Right renal pelvis (tissue), 4 donors: Measurements from ENCODE around the gene SPAG16. TPM values are rescaled to one million over a fixed set of nuclear protein-coding genes. Genes with fewer than 3 reads are reported as not detected.
"Not testable (repeated sequence)": the region's sequence is repeated elsewhere in the genome, so short reads cannot be mapped to it uniquely, and the experiment has no call there.

Experiments
- DNase-seq, 4 donors: peaks; one replicate each; pipeline ENCODE4 v3.0.0-alpha.2; 2013; ENCODE audit warnings: low read depth in 4 of 4, low spot score in 3 of 4, missing footprints in 1 of 4
- polyA plus RNA-seq, 4 donors: library from polyadenylated mRNA; unstranded; fragments of 120-200 nt; gene quantifications; one replicate each; pipeline ENCODE4 v1.2.1, GENCODE V29; 2013; ENCODE audit not compliant: insufficient read length in 4 of 4

SPAG16 gene
- polyA plus RNA-seq, 4 donors: 62.9 to 72.8 (median 70.0) TPM

DNA sequence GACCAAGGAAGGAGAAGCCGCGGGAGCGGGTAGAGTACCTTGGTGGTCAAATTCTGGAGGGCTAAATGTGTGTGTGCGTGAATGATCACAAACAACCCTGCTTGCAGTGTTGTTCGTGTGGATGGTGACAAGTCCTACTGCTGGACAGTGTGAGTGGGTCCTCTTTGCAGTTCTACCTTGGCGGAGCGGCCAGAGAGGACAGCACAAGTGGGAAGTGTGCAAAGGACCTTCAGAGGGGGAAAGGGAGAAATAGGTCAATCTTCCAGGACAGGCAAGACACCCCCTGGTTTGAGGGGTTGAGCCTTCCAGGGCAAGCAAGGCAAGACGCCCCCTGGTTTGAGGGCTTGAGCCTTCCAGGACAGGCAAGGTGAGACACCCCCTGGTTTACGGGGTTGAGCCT lies 122.8 kb downstream of the SPAG16 start:
- not testable (repeated sequence) for DNase-seq

- DNase-seq: not testable (repeated sequence)
Measured at GRCh38 chr2:213408426-213409070, 124.3 kb downstream of the SPAG16 start.

- DNase-seq: not testable (repeated sequence)
Measured at GRCh38 chr2:213410687-213411086, 126.4 kb downstream of the SPAG16 start.

DNA sequence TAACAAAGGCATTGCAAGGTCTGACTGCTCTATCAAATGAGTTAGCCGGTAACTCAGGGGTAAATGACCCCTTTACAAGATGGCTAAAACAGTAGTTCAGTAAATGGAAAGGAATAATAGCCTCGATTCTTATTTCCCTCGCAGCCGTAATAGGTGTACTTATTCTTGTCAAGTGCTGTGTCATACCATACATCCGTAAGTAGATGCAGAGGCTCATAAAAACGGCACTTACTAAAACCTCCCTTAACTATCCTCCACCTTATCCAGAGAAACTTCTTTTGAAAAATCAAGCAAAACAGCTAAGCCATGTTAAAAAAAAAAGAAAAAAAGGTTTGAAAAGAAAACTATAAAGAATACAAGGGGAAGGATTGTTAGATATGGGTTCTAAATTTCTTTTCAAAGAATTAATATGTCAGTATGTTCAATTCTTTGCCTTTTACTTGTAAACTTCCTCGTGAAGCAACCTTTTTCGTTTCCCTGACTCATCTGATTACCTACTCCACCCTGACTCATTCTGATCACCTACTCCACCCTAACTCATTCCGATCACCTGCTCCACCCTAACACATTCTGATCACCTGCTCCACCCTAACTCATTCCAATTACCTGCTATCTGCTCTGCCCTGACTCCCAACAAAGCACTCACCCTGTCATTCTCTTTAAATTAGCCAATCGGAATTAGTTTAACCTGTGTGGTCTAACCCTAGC lies 127.5 kb downstream of the SPAG16 start:
- DNase-seq: no peak

DNA sequence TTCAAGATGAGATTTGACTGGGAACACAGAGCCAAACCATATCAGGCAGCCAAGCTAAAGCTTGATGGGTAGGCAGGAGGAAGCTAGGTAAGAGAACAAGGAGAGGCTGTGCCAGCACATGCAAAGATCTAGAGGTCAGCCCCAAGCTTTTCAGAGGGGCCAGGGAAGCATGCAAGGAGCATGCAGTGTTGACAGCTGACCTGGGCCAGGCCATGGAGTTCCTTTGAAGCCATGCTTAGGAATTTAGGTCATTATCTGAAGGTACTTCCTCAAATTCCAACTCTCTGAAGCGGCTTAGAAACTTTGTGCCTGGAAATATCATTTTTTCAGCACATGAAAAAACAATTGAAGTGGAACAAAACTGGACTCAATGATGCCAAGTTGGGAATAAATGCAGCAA lies 130.8 kb downstream of the SPAG16 start:
- no peak for DNase-seq

DNA sequence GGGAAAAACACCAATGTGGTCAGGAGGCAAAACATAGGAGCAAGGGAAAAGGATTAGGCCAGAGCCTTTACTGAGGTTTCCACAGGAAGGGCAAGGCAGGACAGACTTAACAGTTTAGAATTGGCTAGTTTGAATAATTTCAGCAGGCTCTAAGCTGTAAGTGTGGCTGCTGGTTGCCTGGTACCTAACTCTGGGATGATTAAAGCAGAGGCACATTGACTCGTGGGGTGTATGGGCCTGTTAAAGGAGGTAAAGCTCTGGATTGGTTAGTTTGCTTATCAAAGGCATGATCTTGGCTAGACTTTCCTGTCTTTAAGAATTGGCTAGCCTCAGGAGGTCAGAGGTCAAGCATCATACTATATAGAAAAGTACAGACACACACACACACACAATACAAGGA lies 132.6 kb downstream of the SPAG16 start:
- DNase-seq: no peak

GRCh38 chr2:213419980-213420379 lies 135.7 kb downstream of the SPAG16 start:
- DNase-seq: no peak

- DNase-seq: no peak
Measured at GRCh38 chr2:213420828-213421385, 136.6 kb downstream of the SPAG16 start.

GRCh38 chr2:213422211-213422610 lies 137.9 kb downstream of the SPAG16 start:
- DNase-seq: no peak

DNA sequence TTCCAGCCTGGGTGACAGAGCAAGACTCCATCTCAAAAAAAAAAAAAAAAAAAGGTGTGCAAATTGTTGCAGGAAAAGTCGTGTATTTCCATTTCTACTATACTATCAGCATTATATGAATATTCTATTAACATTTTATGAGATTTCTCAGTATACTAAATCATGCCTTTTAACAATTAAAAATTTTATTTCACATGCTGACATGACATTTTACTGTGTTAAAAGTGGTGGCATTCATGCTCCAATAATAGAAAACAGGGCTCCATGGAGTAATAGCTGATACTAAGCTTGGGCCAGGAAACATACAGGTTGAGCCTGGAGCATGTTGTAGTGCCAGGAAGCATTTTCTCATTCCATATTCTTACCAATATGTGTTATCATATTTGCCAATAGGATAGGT lies 141.4 kb downstream of the SPAG16 start:
- DNase-seq: no peak

- DNase-seq: no peak
Measured at GRCh38 chr2:213429516-213429915, 145.3 kb downstream of the SPAG16 start.

- DNase-seq: no peak
Measured at GRCh38 chr2:213443921-213444320, 159.7 kb downstream of the SPAG16 start.

DNA sequence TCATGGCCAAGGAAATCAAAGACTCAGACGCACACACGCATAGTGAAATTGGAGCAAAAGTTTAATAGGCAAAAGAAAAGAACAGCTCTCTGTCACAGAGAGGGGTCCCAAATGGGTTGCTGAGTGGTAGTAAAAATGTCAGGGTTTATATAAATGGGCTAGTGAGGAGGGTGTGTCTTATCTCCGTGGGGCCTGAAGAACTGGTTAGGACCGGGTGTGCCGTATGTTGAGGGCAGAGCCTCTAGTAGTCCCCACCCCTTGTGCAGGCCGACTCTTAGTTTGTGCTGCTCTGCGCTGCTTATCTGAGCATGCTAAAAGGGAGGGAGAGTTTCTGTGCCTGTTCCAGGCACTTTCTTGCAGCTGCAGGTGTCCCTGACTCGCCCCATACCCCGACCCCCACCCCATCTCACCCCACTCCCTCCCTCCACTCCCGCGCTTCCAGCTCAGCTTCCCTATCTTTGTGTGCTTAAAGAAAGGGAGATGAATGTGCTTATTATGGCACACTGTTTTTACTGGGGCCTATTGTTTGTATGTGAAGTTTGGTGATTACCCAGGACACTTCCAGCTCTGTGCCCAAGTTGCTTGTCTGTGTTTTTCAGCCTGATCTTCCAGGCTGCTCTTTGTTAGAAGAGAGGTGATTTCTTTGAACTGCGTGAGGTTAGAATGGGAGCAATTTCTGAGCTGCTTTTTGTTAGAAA lies 167.4 kb downstream of the SPAG16 start:
- peak in 3 of 4 donors; percentile 3 to 28 (median 10) for DNase-seq

GRCh38 chr2:213455316-213456008 lies 171.2 kb downstream of the SPAG16 start:
- DNase-seq: no peak

GRCh38 chr2:213475433-213475832 lies 191.2 kb downstream of the SPAG16 start:
- no peak for DNase-seq

- no peak for DNase-seq
Measured at GRCh38 chr2:213476641-213477040, 192.4 kb downstream of the SPAG16 start.

- DNase-seq: no peak
Measured at GRCh38 chr2:213490087-213490486, 205.8 kb downstream of the SPAG16 start.

DNA sequence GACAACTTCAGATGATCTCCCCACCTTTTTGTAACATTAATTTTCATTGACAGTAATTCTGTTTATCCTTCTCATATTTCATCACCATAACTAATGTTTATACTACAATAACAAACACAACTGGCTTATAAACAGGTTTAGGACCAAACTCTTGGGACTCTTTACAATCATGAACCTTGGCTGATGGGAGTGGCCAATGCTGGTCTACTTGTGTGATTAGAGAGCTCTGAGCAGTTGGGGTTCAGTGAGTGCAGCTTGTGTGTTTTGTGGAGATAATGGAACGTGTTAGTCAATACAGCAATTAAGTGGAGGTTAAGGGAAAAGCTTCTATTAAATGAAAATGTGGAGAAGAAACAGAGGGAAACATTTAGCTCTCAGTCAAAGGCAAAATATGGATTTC lies 207.1 kb downstream of the SPAG16 start:
- DNase-seq: no peak

DNA sequence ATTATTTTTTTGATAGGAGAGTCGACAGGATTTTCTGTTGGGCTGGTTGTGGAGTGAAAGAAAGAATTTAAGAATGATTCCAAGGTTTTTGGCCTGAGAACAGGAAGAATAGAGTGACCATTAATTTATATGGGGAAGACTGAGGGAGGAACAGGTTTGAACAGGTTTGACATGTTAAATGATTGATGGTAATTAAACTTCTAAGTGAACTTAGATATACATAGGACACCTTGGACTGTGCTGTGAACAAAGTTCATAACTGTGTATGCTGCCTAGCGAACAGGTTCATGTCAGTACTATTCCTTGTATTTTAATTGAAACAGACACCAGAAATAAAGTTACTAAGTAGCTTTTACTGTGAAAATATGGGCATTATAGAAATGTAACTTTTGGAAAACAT lies 212.0 kb downstream of the SPAG16 start:
- no peak for DNase-seq

- no peak for DNase-seq
Measured at GRCh38 chr2:213500881-213501280, 216.6 kb downstream of the SPAG16 start.

DNA sequence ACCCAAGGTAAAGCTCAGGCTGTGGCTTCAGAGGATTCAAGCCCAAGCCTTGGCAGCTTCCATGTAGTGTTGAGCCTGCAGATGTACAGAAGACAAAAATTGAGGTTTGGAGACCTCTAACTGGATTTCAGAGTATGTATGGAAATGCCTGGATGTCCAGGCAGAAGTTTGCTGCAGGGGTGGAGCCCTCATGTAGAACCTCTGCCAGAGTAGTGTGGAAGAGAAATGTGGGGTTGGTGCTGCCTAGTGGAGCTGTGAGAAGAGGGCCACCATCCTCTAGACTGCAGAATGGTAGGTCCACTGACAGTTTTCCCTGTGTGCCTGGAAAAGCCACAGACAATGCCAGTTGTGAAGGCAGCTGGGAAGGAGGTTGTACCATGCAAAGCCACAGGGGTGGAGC lies 239.9 kb downstream of the SPAG16 start:
- DNase-seq: no peak
